Measurements from ENCODE around the gene USP8.
"Not testable (repeated sequence)": the region's sequence is repeated elsewhere in the genome, so short reads cannot be mapped to it uniquely, and the experiment has no call there.

The USP8 gene

DNA sequence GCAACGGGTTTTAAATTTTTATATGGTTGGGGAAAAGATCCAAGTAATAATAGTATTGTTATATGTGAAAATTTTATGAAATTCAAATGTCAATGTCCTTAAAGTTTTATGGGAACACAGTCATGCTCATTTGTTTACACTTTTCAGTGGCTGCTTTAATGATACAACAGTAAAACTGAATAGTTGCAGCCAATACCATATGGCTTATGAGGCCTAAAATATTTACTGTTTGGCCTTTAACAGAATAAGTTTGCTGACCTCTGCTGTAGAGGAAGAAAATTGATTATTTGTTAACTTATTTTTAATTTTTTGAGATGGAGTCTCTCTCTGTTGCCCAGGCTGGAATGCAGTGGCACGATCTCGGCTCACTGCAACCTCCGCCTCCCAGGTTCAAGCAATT, 77.6 kb downstream of the USP8 start:
- Histone ChIP-seq H3K36me3 (ENCODE audit: control insufficient read depth, low read depth, low read length) (peaks cover 38% of the 10 kb centered on the region), H3K4me3 (ENCODE audit: low read length) (no peak overlapping the region), H3K4me1 (ENCODE audit: control insufficient read depth, low read depth, low read length) (peaks cover 7% of the 10 kb centered on the region), H3K27ac (ENCODE audit: low read length) (no peak overlapping the region), H3K9ac (ENCODE audit: low read length) (no peak overlapping the region), H3K27me3 (ENCODE audit: control insufficient read depth, insufficient read depth, low read length) (no peaks in the 10 kb centered on the region), H3K9me3 (ENCODE audit: control insufficient read depth, low read depth, low read length) (no peaks in the 10 kb centered on the region)

DNA sequence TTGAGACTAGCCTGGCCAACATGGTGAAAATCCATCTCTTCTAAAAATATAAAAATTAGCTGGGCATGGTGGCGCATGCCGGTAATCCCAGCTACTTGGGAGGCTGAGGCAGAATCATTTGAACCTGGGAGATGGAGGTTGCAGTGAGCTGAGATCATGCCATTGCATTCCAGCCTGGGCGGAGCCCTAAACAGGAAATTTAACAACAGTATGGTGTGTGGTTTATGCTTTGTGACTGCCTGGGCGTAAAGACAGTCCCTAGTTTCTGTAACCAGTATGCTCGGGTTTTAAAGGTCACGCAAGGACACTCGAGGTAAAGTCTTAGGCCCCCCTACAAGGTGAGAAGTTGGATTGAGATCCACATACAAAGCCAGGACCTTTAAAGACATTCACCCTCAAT, 78.9 kb downstream of the USP8 start:
- no peak overlapping the region for H3K4me3 ChIP-seq (ENCODE audit: low read length)

DNA sequence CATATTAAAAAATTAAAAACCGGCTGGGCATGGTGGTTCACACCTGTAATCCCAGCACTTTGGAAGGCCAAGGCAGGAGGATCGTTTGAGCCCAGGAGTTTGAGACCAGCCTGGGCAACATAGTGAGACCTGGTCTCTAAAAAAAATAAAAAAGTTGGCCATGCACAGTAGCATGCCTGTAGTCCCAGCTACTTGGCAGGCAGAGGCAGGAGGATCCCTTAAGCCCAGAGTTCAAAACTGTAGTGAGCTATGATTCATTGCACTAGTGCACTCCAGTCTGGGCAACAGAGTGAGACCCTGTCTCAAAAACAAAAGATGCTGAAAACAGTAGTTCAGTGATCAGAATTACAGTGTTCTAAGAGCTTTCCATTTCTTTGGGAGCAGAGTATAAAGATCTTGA, 81.5 kb downstream of the USP8 start:
- H3K27me3 ChIP-seq (ENCODE audit: control insufficient read depth, insufficient read depth, low read length); H3K36me3 ChIP-seq (ENCODE audit: control insufficient read depth, low read depth, low read length); H3K4me3 ChIP-seq (ENCODE audit: low read length); H3K4me1 ChIP-seq (ENCODE audit: control insufficient read depth, low read depth, low read length); H3K9me3 ChIP-seq (ENCODE audit: control insufficient read depth, low read depth, low read length); H3K27ac ChIP-seq (ENCODE audit: low read length): not testable (repeated sequence)
- peak overlapping the region; percentile 17 for H3K9ac ChIP-seq (ENCODE audit: low read length)

More for the DNA sequence above, 78.9 kb downstream of the USP8 start:
- H3K36me3 ChIP-seq (ENCODE audit: control insufficient read depth, low read depth, low read length), result peaks cover 25% of the 10 kb centered on the region
- no peaks in the 10 kb centered on the region for H3K9me3 ChIP-seq (ENCODE audit: control insufficient read depth, low read depth, low read length)
- H3K27me3 ChIP-seq (ENCODE audit: control insufficient read depth, insufficient read depth, low read length), result no peaks in the 10 kb centered on the region
- H3K4me1 ChIP-seq (ENCODE audit: control insufficient read depth, low read depth, low read length), result peaks cover 7% of the 10 kb centered on the region
- H3K27ac ChIP-seq (ENCODE audit: low read length), result no peak overlapping the region
- no peak overlapping the region for H3K9ac ChIP-seq (ENCODE audit: low read length)

- Histone ChIP-seq H3K4me1 (ENCODE audit: control insufficient read depth, low read depth, low read length) (peaks cover 7% of the 10 kb centered on the region), H3K27me3 (ENCODE audit: control insufficient read depth, insufficient read depth, low read length) (no peaks in the 10 kb centered on the region), H3K9me3 (ENCODE audit: control insufficient read depth, low read depth, low read length) (no peaks in the 10 kb centered on the region), H3K4me3 (ENCODE audit: low read length) (no peak overlapping the region), H3K27ac (ENCODE audit: low read length) (no peak overlapping the region), H3K9ac (ENCODE audit: low read length) (peak overlapping the region; percentile 17), H3K36me3 (ENCODE audit: control insufficient read depth, low read depth, low read length) (no peaks in the 10 kb centered on the region)
These were observed 81.9 kb downstream of the USP8 start for GRCh38 chr15:50506121-50506520.

DNA sequence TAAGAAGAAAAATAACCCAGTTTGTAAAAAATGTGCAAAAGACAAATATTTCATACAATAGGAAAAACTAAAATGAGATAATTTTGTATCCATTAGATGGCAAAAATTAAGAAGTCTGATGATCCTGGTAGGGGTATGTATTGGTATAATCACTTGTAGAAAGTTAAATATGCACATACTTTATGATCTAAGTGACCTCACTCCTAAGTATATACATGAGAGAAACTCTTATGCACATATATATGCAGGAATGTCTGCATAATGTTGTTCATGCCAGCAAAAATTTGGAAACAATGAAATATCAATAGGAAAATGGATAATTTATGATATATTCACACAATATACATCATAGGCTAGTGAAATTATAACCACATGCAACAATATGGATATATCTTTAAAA, 88.8 kb downstream of the USP8 start:
- Histone ChIP-seq H3K27ac (ENCODE audit: low read length) (no peak overlapping the region), H3K9ac (ENCODE audit: low read length) (no peak overlapping the region), H3K27me3 (ENCODE audit: control insufficient read depth, insufficient read depth, low read length) (no peaks in the 10 kb centered on the region), H3K36me3 (ENCODE audit: control insufficient read depth, low read depth, low read length) (no peaks in the 10 kb centered on the region), H3K4me1 (ENCODE audit: control insufficient read depth, low read depth, low read length) (no peaks in the 10 kb centered on the region), H3K9me3 (ENCODE audit: control insufficient read depth, low read depth, low read length) (no peaks in the 10 kb centered on the region), H3K4me3 (ENCODE audit: low read length) (no peak overlapping the region)

DNA sequence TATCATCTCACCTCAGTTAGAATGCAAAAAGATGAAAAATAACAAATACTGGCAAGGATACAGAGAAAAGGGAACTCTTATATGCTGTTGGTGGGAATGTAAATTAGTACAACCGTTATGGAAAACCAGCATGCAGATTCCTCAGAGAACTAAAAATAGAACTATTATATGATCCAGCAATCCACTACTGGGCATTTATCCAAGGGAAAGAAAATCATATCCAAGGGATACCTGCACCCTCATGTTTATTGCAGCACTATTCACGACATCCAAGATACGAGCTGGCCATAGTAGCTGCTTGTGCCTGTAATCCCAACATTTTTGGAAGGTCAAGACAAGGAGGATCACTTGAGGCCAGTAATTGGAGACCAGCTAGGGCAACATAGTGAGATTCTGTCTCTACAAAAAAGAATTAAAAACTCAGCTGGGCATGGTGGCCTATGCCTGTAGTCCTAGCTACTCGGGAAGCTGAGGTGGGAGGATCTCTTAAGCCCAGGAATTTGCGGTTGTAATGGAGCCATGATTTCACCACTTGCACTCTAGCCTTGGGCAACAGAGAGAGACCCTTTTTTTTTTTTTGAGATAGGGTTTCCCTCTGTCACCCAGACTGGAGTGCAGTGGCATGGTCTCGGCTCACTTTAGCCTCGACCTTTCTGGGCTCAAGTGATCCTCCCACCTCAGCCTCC, 95.7 kb downstream of the USP8 start:
- Histone ChIP-seq H3K27ac (ENCODE audit: low read length) (no peak overlapping the region), H3K4me3 (ENCODE audit: low read length) (no peak overlapping the region), H3K9me3 (ENCODE audit: control insufficient read depth, low read depth, low read length) (no peaks in the 10 kb centered on the region), H3K27me3 (ENCODE audit: control insufficient read depth, insufficient read depth, low read length) (no peaks in the 10 kb centered on the region), H3K9ac (ENCODE audit: low read length) (no peak overlapping the region), H3K36me3 (ENCODE audit: control insufficient read depth, low read depth, low read length) (no peaks in the 10 kb centered on the region), H3K4me1 (ENCODE audit: control insufficient read depth, low read depth, low read length) (no peaks in the 10 kb centered on the region)

GRCh38 chr15:50523851-50524251, 99.6 kb downstream of the USP8 start:
- H3K4me3 ChIP-seq (ENCODE audit: low read length), result no peak overlapping the region
- no peak overlapping the region for H3K9ac ChIP-seq (ENCODE audit: low read length)
- no peaks in the 10 kb centered on the region for H3K4me1 ChIP-seq (ENCODE audit: control insufficient read depth, low read depth, low read length)
- H3K27ac ChIP-seq (ENCODE audit: low read length), result no peak overlapping the region
- H3K9me3 ChIP-seq (ENCODE audit: control insufficient read depth, low read depth, low read length), result no peaks in the 10 kb centered on the region
- no peaks in the 10 kb centered on the region for H3K36me3 ChIP-seq (ENCODE audit: control insufficient read depth, low read depth, low read length)
- no peaks in the 10 kb centered on the region for H3K27me3 ChIP-seq (ENCODE audit: control insufficient read depth, insufficient read depth, low read length)

DNA sequence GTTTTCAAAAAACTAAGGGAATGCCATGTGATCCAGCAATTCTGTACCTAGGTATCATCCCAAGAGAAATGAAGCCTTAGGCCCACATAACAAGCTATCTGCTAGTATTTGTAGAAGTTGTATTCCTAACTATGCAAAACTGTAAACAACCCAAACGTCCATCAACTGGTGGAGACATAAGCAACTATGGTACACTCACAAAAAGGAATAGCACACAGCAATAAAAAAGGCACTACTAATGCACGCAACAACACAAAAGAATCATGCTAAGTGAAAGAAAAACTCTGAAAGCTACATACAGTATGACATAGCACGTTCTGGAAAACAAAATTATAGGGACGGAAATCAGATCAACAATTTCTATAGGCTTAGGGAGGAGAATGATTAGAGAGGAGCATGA, 107.0 kb downstream of the USP8 start:
- H3K27ac ChIP-seq (ENCODE audit: low read length), result no peak overlapping the region
- no peak overlapping the region for H3K4me3 ChIP-seq (ENCODE audit: low read length)
- no peaks in the 10 kb centered on the region for H3K27me3 ChIP-seq (ENCODE audit: control insufficient read depth, insufficient read depth, low read length)
- H3K9ac ChIP-seq (ENCODE audit: low read length), result no peak overlapping the region
- H3K36me3 ChIP-seq (ENCODE audit: control insufficient read depth, low read depth, low read length), result no peaks in the 10 kb centered on the region
- H3K9me3 ChIP-seq (ENCODE audit: control insufficient read depth, low read depth, low read length), result no peaks in the 10 kb centered on the region
- H3K4me1 ChIP-seq (ENCODE audit: control insufficient read depth, low read depth, low read length), result no peaks in the 10 kb centered on the region

DNA sequence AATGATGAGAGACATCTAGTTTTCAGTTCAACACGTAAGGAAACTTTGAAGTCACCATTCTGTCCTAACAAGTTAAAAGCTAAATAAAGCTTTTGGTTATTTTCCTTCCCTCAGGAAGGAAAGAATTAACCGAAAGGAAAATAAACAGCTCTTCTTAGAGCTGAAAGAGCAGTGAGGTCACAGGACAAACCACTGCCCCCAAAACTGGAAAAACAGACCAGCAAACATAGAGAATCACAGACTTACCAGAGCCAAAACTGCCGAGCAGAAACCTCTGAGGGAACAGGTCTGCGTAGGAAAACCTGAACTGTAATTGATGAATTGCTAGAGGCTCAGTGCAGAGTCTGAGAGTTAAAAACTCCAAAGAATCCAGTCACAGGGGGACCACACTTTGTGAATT, 107.6 kb downstream of the USP8 start:
- Histone ChIP-seq H3K4me3 (ENCODE audit: low read length) (no peak overlapping the region), H3K27ac (ENCODE audit: low read length) (no peak overlapping the region), H3K27me3 (ENCODE audit: control insufficient read depth, insufficient read depth, low read length) (no peaks in the 10 kb centered on the region), H3K9ac (ENCODE audit: low read length) (no peak overlapping the region), H3K9me3 (ENCODE audit: control insufficient read depth, low read depth, low read length) (no peaks in the 10 kb centered on the region), H3K36me3 (ENCODE audit: control insufficient read depth, low read depth, low read length) (no peaks in the 10 kb centered on the region), H3K4me1 (ENCODE audit: control insufficient read depth, low read depth, low read length) (no peaks in the 10 kb centered on the region)

DNA sequence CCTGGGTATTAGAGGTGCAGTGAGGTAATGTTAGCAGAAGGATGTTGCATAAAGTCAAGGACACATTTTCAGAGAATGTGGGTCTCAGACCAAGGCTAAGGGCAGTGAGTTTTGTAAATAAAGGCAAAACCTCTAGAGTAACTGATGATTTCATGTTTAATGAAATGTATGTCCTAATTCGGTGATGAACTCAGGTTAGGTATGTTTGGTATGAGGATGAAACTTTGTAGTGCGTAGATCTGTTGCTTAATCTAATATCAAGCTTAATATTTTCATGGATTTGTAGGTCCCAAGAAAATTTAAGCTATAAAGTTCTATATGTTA, 118.6 kb downstream of the USP8 start:
- H3K9ac ChIP-seq (ENCODE audit: low read length), result no peak overlapping the region
- H3K9me3 ChIP-seq (ENCODE audit: control insufficient read depth, low read depth, low read length), result no peaks in the 10 kb centered on the region
- no peak overlapping the region for H3K4me3 ChIP-seq (ENCODE audit: low read length)
- no peaks in the 10 kb centered on the region for H3K27me3 ChIP-seq (ENCODE audit: control insufficient read depth, insufficient read depth, low read length)
- H3K36me3 ChIP-seq (ENCODE audit: control insufficient read depth, low read depth, low read length), result no peaks in the 10 kb centered on the region
- H3K4me1 ChIP-seq (ENCODE audit: control insufficient read depth, low read depth, low read length), result peaks cover 3% of the 10 kb centered on the region
- no peak overlapping the region for H3K27ac ChIP-seq (ENCODE audit: low read length)

DNA sequence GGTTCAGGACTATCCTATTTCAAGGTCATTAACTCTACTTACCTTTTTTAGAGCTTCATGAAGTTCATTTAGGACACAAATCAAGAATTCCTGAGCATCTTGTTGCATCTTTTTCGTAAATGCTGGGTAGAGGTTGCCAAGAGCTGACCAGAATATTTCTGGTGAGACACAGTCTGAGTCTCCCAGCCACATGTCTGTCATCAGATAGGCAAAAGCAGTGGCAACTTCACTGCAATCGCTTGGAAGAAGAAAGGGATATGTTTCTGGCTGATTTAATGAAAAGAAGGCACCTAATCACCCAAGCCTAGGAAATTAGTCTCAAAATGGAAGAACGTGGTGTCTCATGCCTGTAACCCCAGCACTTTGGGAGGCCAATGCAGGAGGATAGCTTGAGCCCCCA, 119.4 kb downstream of the USP8 start:
- Histone ChIP-seq H3K9ac (ENCODE audit: low read length) (no peak overlapping the region), H3K27me3 (ENCODE audit: control insufficient read depth, insufficient read depth, low read length) (no peaks in the 10 kb centered on the region), H3K4me3 (ENCODE audit: low read length) (no peak overlapping the region), H3K27ac (ENCODE audit: low read length) (no peak overlapping the region), H3K4me1 (ENCODE audit: control insufficient read depth, low read depth, low read length) (peaks cover 3% of the 10 kb centered on the region), H3K36me3 (ENCODE audit: control insufficient read depth, low read depth, low read length) (no peaks in the 10 kb centered on the region), H3K9me3 (ENCODE audit: control insufficient read depth, low read depth, low read length) (no peaks in the 10 kb centered on the region)

GRCh38 chr15:50544368-50544767, 120.2 kb downstream of the USP8 start:
- Histone ChIP-seq H3K36me3 (ENCODE audit: control insufficient read depth, low read depth, low read length) (no peaks in the 10 kb centered on the region), H3K27ac (ENCODE audit: low read length) (no peak overlapping the region), H3K9me3 (ENCODE audit: control insufficient read depth, low read depth, low read length) (no peaks in the 10 kb centered on the region), H3K9ac (ENCODE audit: low read length) (no peak overlapping the region), H3K4me1 (ENCODE audit: control insufficient read depth, low read depth, low read length) (peaks cover 3% of the 10 kb centered on the region), H3K4me3 (ENCODE audit: low read length) (no peak overlapping the region), H3K27me3 (ENCODE audit: control insufficient read depth, insufficient read depth, low read length) (no peaks in the 10 kb centered on the region)

Data from iPS-18a (cell line).